DLD1 (cell line): Measurements from ENCODE around the gene SLC6A18.
"Not testable (repeated sequence)": the region's sequence is repeated elsewhere in the genome, so short reads cannot be mapped to it uniquely, and the experiment has no call there.

Experiments used
- in situ Hi-C: cut with HindIII; loops from 2 replicates; pipeline ENCODE4 v1.10.0; 2017; ENCODE audit warnings: low sequenced_read_pairs

The SLC6A18 gene

DNA sequence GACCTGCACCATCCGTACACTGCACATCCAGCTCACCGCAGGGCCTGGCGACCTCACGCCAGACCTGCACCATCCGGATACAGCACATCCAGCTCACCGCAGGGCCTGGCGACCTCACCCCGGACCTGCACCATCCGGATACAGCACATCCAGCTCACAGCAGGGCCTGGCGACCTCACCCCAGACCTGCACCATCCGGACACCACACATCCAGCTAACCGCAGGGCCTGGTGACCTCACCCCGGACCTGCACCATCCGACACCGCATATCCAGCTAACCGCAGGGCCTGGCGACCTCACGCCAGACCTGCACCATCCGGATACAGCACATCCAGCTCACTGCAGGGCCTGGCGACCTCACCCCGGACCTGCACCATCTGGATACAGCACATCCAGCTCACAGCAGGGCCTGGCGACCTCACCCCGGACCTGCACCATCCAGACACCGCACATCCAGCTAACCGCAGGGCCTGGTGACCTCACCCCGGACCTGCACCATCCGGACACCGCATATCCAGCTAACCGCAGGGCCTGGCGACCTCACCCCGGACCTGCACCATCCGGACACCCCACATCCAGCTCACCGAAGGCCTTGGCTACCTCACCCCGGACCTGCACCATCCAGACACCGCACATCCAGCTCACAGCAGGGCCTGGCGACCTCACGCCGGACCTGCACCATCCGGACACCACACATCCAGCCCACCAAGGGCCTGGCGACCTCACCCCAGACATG, 58.0 kb downstream of the SLC6A18 start:
- in situ Hi-C loops, result not testable (repeated sequence)

DNA sequence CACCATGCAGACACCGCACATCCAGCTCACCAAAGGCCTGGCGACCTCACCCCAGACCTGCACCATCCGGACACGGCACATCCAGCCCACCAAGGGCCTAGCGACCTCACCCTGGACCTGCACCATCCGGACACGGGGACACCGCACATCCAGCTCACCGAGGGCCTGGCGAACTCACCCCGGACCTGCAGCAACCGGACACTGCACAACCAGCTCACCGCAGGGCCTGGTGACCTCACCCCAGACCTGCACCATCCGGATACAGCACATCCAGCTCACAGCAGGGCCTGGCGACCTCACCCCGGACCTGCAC, 58.5 kb downstream of the SLC6A18 start:
- in situ Hi-C loops, result not testable (repeated sequence)

DNA sequence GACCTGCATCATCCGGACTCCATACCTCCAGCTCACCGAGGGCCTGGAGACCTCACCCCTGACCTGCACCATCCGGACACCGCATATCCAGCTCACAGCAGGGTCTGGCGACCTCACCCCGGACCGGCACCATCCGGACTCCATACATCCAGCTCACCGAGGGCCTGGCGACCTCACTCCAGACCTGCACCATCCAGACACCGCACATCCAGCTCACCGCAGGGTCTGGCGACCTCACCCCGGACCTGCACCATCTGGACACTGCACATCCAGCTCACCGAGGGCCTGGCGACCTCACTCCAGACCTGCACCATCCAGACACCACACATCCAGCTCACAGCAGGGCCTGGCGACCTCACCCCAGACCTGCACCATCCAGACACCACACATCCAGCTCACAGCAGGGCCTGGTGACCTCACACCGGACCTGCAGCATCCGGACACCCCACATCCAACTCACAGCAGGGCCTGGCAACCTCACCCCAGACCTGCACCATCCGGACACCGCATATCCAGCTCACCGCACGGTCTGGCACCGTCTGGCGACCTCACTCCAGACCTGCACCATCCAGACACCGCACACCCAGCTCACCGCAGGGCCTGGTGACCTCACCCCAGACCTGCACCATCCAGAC, 59.3 kb downstream of the SLC6A18 start:
- in situ Hi-C loops, result not testable (repeated sequence)

DNA sequence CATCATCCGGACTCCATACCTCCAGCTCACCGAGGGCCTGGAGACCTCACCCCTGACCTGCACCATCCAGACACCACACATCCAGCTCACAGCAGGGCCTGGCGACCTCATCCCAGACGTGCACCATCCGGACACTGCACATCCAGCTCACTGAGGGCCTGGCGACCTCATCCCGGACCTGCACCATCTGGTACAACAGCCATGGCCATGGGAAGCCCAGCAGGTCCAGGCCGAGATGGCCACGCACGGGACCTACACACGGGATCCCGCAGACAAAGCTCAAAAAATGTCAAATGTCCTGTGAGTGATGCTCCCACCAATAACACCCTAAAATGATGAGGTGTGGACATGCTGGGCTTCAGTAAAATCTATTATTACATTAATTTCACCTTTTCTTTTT, 60.0 kb downstream of the SLC6A18 start:
- in situ Hi-C loops, result no loop called here

DNA sequence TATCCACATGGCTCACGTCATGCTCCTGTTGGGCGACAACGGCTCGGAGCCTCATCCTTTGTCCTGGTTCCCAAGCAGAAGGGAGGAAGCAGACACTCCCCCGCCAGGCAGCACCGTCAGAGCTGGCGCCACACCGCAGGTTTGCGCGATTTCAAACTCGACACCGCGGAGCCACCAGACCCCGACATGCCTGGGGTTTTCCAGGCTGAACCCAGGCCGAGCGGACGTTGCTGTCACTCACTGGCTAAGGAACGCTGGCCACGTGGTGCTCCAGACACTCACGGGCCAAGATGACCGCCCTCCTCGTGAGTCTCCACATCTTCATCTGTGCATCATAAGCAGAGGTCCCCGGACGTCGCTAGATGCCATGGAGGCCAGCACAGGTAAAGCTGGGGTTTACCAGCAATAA, 60.7 kb downstream of the SLC6A18 start:
- in situ Hi-C loops, result no loop called here

DNA sequence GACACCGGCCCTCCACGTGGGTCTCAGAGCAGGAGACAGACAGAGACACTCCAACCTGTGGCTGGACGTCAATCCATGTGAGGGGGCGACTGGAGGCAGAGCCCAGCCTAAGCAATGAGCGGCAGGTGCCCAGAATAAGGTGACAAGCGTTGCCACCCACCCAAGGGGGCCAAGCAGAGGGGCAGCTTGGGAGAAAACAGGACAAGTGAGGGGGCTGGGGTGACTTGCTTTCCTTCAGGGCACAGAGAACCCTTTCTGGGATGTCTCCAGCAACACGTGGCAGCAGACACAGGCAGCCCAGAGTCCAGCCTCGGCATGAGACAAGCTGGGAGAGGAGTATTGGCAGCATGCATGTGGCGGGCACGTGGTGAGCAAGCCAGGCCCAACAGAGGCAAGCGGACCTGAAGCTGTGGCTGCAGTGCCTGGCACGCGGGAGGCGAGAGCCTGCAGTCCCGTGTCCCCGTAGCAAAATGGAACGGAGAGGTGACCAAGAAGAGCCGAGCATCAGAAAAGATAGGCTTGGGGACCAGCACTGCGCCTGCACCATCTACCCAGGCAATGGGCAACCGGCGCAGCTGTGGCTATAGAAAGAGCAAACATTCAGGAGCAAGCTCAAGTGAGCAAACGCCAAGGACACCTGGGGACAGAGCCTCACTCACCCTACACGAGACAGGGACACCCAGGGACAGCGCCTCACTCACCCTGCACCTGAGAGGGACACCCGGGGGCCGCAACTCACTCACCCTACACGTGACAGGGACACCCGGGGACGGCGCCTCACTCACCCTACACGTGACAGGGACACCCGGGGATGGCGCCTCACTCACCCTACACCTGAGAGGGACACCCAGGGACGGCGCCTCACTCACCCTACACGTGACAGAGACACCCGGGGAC, 63.5 kb downstream of the SLC6A18 start:
- in situ Hi-C loops, result no loop called here

DNA sequence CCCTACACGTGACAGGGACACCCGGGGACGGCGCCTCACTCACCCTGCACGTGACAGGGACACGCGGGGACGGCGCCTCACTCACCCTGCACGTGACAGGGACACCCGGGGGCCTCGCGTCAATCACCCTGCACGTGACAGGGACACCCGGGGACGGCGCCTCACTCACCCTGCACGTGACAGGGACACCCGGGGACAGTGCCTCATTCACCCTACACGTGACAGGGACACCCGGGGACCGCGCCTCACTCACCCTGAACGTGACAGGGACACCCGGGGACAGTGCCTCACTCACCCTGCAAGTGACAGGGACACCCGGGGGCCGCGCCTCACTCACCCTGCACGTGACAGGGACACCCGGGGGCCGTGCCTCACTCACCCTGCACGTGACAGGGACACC, 64.4 kb downstream of the SLC6A18 start:
- in situ Hi-C loops, result not testable (repeated sequence)

DNA sequence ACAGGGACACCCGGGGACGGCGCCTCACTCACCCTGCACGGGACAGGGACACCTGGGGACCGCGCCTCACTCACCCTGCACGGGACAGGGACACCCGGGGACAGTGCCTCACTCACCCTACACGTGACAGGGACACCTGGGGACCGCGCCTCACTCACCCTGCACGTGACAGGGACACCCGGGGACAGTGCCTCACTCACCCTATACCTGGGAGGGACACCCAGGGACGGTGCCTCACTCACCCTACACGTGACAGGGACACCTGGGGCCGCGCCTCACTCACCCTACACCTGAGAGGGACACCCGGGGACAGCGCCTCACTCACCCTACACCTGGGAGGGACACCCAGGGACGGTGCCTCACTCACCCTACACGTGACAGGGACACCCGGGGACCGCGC, 65.8 kb downstream of the SLC6A18 start:
- in situ Hi-C loops, result not testable (repeated sequence)

DNA sequence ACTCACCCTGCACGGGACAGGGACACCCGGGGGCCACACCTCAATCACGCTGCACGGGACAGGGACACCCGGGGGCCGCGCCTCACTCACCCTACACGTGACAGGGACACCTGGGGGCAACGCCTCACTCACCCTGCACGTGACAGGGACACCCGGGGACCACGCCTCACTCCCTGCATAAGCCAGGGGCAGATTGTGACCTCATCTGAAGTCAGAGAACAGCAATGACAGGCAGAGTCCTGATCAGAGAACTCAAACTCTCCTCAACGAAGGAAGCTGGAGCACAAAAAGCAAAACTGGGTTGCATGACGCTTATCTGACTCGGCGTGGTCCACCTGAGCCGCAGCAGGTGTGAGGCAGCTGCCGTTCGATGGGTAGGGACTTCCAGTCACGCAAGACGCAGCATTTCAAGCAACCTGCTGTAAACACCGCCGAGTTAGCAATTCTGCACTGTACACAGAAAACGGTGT, 66.5 kb downstream of the SLC6A18 start:
- in situ Hi-C loops, result no loop called here

DNA sequence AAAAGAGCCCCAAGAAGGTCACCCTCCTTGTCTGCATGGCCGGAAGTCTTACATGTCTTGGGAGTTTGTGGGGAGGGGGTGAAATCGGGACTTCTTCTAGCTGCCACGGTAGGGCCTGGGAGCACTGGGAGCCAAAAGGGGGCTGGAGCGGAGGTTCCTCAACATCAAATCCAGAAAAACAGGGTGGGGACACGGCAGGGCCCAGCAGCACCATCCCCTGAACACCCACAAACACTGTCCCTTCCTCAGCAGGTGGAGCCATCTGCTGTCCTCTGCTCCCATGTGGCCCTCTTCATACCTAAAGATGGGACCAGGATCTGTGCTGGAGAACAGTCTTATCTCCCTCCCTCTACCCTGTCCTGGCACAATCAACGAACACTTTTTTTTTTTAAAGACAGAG, 67.0 kb downstream of the SLC6A18 start:
- in situ Hi-C loops, result no loop called here

DNA sequence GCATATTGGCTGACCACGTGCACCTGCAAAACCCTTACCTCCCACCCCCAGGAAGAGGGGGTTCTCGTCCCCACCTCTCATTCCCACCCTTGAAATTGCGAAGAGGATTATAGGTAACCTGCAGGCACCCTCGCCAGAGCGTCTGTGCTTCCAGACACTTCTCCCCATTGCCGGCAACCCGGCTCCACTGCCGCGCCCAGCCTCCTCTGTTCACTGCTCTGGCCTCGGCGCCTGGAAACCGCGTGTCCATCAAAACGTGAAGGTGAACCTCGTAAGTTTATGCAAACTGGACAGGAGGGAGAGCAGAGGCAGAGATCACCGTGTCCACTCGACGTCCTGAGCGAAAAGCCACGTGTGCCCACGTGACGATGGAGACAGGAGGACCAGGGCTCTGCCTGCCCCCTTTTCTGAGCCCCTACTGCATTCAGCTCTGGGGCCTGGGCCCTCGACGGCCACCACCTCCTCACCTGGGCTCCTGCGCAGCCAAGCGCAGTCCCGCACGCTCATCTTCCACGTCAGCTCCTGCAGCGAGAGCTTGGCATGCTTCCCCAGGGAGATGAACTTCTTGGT, 67.8 kb downstream of the SLC6A18 start:
- in situ Hi-C loops, result no loop called here

DNA sequence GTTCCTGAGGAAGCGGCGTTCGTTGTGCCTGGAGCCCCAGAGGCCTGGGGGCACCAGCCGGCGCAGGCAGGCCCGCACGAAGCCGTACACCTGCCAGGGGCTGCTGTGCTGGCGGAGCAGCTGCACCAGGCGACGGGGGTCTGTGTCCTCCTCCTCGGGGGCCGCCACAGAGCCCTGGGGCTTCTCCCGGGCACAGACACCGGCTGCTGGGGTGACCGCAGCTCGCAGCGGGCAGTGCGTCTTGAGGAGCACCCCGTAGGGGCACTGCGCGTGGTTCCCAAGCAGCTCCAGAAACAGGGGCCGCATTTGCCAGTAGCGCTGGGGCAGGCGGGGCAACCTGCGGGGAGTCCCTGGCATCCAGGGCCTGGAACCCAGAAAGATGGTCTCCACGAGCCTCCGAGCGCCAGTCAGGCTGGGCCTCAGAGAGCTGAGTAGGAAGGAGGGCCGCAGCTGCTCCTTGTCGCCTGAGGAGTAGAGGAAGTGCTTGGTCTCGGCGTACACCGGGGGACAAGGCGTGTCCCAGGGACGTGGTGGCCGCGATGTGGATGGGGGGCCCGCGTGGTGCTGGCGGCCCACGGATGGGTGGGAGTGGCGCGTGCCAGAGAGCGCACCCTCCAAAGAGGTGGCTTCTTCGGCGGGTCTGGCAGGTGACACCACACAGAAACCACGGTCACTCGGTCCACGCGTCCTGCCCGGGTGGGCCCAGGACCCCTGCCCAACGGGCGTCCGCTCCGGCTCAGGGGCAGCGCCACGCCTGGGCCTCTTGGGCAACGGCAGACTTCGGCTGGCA, 68.4 kb downstream of the SLC6A18 start:
- in situ Hi-C loops, result no loop called here

DNA sequence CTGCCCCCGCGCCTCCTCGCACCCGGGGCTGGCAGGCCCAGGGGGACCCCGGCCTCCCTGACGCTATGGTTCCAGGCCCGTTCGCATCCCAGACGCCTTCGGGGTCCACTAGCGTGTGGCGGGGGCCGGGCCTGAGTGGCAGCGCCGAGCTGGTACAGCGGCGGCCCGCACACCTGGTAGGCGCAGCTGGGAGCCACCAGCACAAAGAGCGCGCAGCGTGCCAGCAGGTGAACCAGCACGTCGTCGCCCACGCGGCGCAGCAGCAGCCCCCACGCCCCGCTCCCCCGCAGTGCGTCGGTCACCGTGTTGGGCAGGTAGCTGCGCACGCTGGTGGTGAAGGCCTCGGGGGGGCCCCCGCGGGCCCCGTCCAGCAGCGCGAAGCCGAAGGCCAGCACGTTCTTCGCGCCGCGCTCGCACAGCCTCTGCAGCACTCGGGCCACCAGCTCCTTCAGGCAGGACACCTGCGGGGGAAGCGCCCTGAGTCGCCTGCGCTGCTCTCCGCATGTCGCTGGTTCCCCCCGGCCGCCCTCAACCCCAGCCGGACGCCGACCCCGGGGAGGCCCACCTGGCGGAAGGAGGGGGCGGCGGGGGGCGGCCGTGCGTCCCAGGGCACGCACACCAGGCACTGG, 69.1 kb downstream of the SLC6A18 start:
- in situ Hi-C loops, result no loop called here

DNA sequence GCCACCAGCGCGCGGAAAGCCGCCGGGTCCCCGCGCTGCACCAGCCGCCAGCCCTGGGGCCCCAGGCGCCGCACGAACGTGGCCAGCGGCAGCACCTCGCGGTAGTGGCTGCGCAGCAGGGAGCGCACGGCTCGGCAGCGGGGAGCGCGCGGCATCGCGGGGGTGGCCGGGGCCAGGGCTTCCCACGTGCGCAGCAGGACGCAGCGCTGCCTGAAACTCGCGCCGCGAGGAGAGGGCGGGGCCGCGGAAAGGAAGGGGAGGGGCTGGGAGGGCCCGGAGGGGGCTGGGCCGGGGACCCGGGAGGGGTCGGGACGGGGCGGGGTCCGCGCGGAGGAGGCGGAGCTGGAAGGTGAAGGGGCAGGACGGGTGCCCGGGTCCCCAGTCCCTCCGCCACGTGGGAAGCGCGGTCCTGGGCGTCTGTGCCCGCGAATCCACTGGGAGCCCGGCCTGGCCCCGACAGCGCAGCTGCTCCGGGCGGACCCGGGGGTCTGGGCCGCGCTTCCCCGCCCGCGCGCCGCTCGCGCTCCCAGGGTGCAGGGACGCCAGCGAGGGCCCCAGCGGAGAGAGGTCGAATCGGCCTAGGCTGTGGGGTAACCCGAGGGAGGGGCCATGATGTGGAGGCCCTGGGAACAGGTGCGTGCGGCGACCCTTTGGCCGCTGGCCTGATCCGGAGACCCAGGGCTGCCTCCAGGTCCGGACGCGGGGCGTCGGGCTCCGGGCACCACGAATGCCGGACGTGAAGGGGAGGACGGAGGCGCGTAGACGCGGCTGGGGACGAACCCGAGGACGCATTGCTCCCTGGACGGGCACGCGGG, 69.9 kb downstream of the SLC6A18 start, which contains the start of gene TERT:
Gene TERT, minus strand, starts transcription at position 234 of the 815 bp plus-strand sequence. Its CDS starts 79 bp downstream, at position 155.
- in situ Hi-C loops, result no loop called here

DNA sequence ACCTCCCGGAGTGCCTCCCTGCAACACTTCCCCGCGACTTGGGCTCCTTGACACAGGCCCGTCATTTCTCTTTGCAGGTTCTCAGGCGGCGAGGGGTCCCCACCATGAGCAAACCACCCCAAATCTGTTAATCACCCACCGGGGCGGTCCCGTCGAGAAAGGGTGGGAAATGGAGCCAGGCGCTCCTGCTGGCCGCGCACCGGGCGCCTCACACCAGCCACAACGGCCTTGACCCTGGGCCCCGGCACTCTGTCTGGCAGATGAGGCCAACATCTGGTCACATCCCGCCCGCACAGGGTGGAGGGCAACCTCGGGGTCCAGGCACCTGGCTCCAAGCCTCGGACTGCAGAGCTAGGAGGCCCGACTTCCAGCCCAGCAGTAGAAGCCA, 70.5 kb downstream of the SLC6A18 start:
- in situ Hi-C loops, result no loop called here
